ENCODE results near the gene HEBP2. TPM values are rescaled to one million over a fixed set of nuclear protein-coding genes. Genes with fewer than 3 reads are reported as not detected.
"Not testable (repeated sequence)": the region's sequence is repeated elsewhere in the genome, so short reads cannot be mapped to it uniquely, and the experiment has no call there.

The HEBP2 gene, protein sequence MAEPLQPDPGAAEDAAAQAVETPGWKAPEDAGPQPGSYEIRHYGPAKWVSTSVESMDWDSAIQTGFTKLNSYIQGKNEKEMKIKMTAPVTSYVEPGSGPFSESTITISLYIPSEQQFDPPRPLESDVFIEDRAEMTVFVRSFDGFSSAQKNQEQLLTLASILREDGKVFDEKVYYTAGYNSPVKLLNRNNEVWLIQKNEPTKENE
- 40.7 and 63.9 TPM in 2 replicates for total RNA-seq

- no peak for DNase-seq (ENCODE audit: extremely low read depth, low read depth, low spot score)
Observed at GRCh38 chr6:138403801-138404665, at the start of gene HEBP2. HEBP2 (plus strand) TSS chr6:138404223; CDS start chr6:138404496, 273 bp downstream.

DNA sequence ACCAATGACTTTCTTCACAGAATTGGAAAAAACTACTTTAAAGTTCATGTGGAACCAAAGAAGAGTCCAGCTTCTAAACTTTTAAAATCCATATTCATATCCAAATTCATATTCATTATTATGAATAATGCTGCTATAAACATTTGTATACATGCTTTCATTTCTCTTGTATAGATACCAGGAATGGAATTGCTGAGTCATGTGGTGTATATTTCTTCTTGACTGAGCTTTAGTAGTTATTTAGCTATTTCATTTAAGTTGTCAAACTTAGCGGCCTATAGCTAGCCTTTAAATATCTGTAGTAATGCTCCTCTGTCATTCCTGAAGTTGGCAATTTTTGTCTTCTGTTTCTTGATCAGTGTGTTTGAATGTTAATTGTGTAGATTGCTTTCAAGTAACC lies 46.1 kb upstream of the HEBP2 start:
- no peak for DNase-seq (ENCODE audit: extremely low read depth, low read depth, low spot score)

GRCh38 chr6:138368684-138369083 lies 35.3 kb upstream of the HEBP2 start:
- not testable (repeated sequence) for DNase-seq (ENCODE audit: extremely low read depth, low read depth, low spot score)

DNA sequence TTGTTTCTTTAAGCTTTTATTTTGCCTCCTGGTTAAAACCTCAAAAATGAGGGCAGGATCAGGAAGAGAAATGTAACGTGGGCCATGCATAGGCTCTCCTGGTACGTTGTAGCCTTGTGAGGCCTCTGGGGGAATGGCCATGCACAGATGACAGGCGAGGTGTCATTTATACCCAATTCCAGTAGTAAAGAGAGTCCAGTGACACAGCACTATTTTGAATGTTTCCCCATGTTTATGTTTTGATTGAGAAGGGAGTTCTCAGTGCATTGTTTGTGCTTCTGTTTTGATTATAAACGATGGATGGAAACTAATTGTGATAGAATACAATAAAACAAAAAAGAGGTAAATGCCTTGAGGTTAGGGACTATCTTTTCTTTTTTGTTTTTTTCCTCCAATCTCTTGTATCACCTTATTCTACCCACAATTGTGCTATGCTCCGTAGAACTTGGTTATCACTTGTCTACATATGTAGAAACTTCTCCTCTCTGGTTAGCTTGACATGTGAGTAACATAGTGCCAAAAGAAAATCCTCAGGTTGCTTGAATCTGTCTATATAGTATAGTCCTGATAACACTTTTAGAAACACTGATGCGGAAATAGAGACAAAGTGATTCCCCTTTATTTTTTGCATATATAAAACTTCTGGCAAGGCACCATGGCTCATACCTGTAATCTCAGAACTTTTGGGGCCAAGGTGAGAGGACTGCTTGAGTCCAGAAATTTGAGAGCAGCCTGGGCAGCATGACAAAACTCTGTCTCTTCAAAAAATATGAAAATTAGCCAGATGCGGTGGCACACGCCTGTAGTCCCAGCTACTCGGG lies 33.2 kb upstream of the HEBP2 start:
- no peak for DNase-seq (ENCODE audit: extremely low read depth, low read depth, low spot score)

GRCh38 chr6:138371452-138371711 lies 32.6 kb upstream of the HEBP2 start:
- DNase-seq (ENCODE audit: extremely low read depth, low read depth, low spot score): no peak

GRCh38 chr6:138371720-138372119 lies 32.3 kb upstream of the HEBP2 start:
- DNase-seq (ENCODE audit: extremely low read depth, low read depth, low spot score): peak; percentile 42

- DNase-seq (ENCODE audit: extremely low read depth, low read depth, low spot score): peak; percentile 47
Observed at GRCh38 chr6:138372711-138373463, 31.1 kb upstream of the HEBP2 start.

DNA sequence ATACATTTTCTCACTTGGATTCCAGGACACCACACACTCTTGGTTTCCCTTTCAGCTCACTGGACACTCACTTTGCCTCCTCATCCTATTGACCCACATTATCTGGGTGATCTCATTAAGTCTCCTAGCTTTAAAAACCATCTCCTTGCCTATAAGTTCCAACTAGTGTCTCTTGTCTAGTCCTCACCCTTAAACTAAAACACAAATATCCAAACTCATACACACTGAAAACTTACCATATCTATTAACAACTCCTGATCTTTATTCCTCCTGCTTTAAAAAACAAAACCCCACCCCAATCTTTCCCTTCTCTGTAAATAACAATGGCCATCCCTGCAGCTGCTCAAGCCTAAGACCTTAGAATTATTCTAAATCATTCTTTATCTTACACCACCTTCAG lies 29.8 kb upstream of the HEBP2 start:
- DNase-seq (ENCODE audit: extremely low read depth, low read depth, low spot score): no peak

DNA sequence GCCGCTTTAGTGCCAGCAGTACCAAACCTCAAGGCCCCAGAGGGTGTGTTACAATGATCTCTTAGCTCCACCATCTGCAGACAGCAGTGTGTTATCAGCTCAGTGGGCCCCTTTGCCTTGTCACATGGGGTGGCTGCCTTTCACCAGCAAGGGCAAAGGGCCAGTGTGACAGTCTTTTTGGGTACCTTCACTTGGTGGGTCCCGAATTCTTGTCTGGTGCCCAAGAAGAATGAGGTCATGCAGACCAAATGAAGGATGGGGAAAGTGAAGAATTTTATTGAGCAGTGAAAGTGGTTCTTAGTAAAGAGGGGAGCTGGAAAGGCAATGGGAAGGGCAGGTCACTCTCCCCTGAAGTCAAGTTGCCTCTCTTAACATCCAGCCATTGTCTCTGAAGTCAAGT lies 29.2 kb upstream of the HEBP2 start:
- no peak for DNase-seq (ENCODE audit: extremely low read depth, low read depth, low spot score)

DNA sequence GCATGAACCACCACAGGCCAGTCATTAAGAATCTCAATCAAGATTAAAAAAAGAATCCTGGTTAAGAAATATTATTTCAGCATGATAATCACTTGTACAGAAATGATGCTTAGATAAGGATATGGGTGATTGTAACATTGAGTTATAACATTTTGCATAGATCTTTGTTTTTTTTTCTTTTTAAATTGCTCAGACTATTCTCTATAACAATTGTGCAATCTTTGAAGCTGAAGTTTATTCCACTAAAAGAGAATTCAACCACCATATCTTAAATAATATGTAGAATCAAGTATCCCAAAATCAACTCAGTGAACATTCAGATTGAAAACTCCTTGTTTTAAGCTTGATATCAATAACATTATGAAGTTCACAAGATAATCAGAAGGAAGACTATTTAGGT lies 27.0 kb upstream of the HEBP2 start:
- DNase-seq (ENCODE audit: extremely low read depth, low read depth, low spot score): no peak

DNA sequence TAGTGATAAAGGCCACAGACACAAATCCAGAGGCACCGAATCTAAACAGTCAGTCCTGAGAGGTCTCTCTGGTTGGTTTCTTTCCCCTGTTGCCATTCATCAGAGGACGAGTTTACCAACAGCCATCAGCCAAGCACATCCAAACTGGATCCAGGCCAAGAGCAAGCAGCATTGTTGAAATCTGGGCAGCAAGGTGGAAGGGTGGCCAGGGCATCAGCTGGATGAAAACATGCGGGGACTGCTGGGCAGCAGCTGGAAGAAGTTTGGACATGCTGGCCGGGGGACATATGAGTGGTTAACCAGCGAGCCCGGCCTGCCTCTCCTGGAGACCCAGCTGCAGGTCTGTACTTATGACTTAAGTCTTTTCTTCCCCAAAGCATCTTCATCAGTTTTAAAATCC lies 26.2 kb upstream of the HEBP2 start, which contains the start of gene SMIM28:
TSS of gene SMIM28 (plus strand) at position 62 of the 400 bp plus-strand sequence. CDS start at position 230, 168 bp downstream.
- no peak for DNase-seq (ENCODE audit: extremely low read depth, low read depth, low spot score)

- DNase-seq (ENCODE audit: extremely low read depth, low read depth, low spot score): no peak
Observed at GRCh38 chr6:138378463-138378862, 25.6 kb upstream of the HEBP2 start.

DNA sequence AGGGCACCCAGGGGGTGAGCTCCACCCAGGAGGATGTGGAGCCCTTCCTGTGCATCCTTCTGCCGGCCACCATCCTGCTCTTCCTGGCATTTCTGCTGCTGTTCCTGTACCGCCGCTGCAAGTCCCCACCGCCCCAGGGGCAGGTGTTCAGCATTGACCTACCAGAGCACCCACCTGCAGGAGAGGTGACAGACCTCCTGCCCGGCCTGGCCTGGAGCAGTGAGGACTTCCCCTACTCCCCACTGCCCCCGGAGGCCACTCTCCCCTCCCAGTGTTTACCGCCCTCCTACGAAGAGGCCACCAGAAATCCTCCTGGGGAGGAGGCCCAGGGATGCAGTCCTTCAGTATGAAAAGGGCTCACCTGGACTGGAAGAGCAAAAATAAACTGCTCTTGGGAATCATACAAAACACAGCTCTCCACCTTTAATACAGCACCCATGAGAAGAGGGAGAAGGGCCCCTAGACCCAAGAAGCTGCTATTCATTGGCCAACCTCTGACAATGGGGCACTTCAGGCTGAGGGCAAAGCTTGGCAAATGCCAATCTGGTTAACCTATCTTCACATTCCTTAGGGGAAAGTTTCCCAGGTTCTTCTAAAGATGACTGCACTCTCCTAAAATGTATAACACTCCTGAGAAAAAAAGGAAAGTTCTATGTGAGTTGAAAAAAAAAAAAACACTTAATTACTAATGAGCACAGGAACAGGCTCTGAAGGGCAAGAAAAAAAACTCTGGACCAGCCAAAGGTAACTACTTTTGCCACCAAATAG lies 21.3 kb upstream of the HEBP2 start:
- no peak for DNase-seq (ENCODE audit: extremely low read depth, low read depth, low spot score)

- DNase-seq (ENCODE audit: extremely low read depth, low read depth, low spot score): no peak
Observed at GRCh38 chr6:138383776-138384175, 20.2 kb upstream of the HEBP2 start.

GRCh38 chr6:138386897-138387296 lies 17.1 kb upstream of the HEBP2 start:
- no peak for DNase-seq (ENCODE audit: extremely low read depth, low read depth, low spot score)

DNA sequence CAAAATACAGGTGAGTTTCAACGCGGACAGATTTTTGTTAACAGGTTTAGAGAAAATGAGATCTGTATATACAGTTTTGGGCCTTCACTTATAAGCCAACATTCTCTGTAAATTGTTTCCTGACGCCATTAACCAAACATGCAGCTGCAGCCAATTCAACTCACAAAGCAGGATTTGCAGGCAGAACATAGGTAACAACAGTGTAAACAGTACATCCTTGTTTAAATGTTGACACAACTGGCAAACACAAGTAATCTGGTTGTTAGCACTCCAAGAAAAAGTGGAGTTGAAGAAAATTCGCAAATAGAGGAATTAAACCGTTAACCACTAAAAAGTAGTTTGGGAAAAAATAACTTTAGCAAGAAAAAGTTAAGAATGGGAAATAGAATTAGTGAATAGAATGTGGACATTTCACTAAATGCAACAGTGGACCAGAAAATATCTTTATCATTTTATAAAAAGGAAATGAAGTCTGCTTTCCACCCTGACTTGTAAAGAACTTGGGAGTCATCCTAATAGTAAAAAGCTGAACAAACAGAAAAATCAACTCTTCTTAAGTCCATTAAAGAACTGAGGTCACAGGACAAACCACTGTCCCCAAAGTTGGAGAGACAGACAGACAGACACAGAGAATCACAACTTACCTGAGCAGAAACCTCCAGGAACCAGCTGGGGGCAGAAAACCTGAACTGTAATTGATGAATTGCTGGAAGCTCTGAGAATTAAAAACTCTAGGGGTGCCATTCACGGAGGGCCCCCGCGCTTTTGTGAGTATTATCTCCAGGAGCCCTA lies 16.2 kb upstream of the HEBP2 start:
- DNase-seq (ENCODE audit: extremely low read depth, low read depth, low spot score): no peak

GRCh38 chr6:138389551-138389950 lies 14.5 kb upstream of the HEBP2 start:
- no peak for DNase-seq (ENCODE audit: extremely low read depth, low read depth, low spot score)

DNA sequence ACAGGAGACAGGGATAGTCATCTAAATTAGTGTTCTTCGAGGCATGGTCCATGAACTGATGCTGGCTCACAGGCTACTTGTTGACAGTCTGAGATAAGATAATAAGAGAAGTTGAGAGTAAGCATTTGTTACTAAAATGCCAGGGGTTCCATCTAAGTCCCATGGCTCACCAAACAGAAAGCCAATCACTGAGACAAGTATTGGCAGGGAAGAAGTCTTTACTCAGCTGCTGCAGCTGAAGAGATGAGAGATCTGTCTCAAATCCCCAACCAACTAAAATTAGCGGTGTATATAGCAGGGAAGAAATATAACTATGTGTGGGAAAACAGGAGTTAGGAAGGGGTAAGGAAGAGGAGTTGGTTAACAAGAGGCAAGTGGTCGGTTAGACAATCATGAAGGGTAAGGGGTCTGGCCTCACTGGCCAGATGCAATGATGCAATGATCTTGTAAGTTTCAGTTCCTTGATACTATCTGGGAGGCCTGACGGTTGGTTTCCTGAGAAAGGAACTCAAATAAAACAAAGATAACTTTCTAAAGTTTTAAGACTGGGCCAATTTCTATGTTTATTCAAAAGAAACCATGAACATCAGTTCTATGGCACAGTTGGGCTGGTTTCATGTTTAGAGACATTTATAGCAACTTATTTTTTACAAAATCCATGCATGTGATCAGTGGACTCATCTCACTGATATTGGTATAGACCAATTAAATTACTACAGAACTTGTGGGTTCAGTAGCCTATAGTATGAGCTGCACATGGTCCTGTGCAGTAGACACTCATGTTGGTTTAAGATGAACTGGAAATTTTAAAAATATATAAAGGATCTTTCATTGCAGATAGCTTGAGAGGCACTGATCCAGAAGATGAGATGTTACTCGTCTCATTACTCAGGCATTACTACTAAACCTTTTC lies 9.9 kb upstream of the HEBP2 start:
- no peak for DNase-seq (ENCODE audit: extremely low read depth, low read depth, low spot score)

Data from glomerular endothelial cell (primary cell).